Gastrocnemius medialis (tissue), 4 donors: Measurements from ENCODE around the gene IL26.

Experiments used
- CTCF ChIP-seq, 5 experiments: fragments of 450-650 bp in 3 of 5; fragments of 200-600 bp in 2 of 5; sonication (generic) in 2 of 5; IDR thresholded peaks in 4 of 5; conservative IDR thresholded peaks in 1 of 5; 1 replicate in 4 of 5; 2 replicates in 1 of 5; pipeline ENCODE4 v1.5.1; 2016 to 2019; ENCODE audit warnings: antibody characterized with exemption in 5 of 5, mild to moderate bottlenecking in 3 of 5, moderate library complexity in 3 of 5
- POLR2A ChIP-seq, 2 donors: fragments of 450-650 bp; IDR thresholded peaks; one replicate each; pipeline ENCODE4 v1.6.1; 2017; ENCODE audit warnings: antibody characterized with exemption in 2 of 2, mild to moderate bottlenecking in 2 of 2, moderate library complexity in 2 of 2

GRCh38 chr12:68233498-68233897, 7.9 kb upstream of the IL26 start:
- no peak for TF ChIP-seq CTCF (IDR thresholded peaks at IDR 0.05 in 4 of 5, conservative IDR thresholded peaks at IDR 0.05 in 1 of 5)
- TF ChIP-seq POLR2A (IDR thresholded peaks at IDR 0.05): no peak
